A673 (cell line): ENCODE results near the gene SKAP1. TPM values are rescaled to one million over a fixed set of nuclear protein-coding genes. Genes with fewer than 3 reads are reported as not detected.
"Not testable (repeated sequence)": the region's sequence is repeated elsewhere in the genome, so short reads cannot be mapped to it uniquely, and the experiment has no call there.

ENCODE experiments used
- BruUV-seq: library from RNA; stranded (reverse); fragments of 400-500 nt; replicated peaks from 2 replicates; lab custom pipeline; 2021; lab: Mats Ljungman, UMichigan
- CTCF ChIA-PET: fragments of 300-600 bp; sonication (Branson Sonifier 250); formaldehyde crosslinking; loops from one replicate; lab custom pipeline; 2022; ENCODE audit warnings: antibody characterized with exemption; lab: Charles Lee
- POLR2A ChIA-PET: fragments of 300-600 bp; sonication (Branson Sonifier 250); formaldehyde crosslinking; loops from one replicate; lab custom pipeline; 2022; ENCODE audit warnings: antibody characterized with exemption; ENCODE audit not compliant: low non-redundant PET; lab: Charles Lee
- DNase-seq: peaks from one replicate; pipeline ENCODE4 v3.0.0-alpha.2; 2015; ENCODE audit warnings: low spot score
- H3K27ac ChIP-seq: fragments of 200-600 bp; sonication (generic); 2 replicates; pipeline ENCODE4 v1.5.1; 2016; ENCODE audit warnings: mixed run types, low read depth, mild to moderate bottlenecking, mixed read lengths, antibody characterized with exemption, low read length; ENCODE audit not compliant: poor library complexity, severe bottlenecking
- H3K27me3 ChIP-seq: fragments of 200-600 bp; sonication (generic); replicated peaks from 2 replicates; pipeline ENCODE4 v1.6.1; 2017; ENCODE audit warnings: mixed run types, low read depth, mild to moderate bottlenecking, mixed read lengths, antibody characterized with exemption, low read length; ENCODE audit not compliant: insufficient read depth, poor library complexity
- H3K36me3 ChIP-seq: fragments of 200-600 bp; sonication (generic); 2 replicates; pipeline ENCODE4 v1.6.1; 2016; ENCODE audit warnings: mixed run types, mild to moderate bottlenecking, mixed read lengths, antibody characterized with exemption, low read length; ENCODE audit not compliant: insufficient read depth, poor library complexity, severe bottlenecking
- H3K4me1 ChIP-seq: fragments of 200-600 bp; sonication (generic); 2 replicates; pipeline ENCODE4 v1.6.1; 2017; ENCODE audit warnings: mixed run types, mild to moderate bottlenecking, mixed read lengths, antibody characterized with exemption, low read length; ENCODE audit not compliant: insufficient read depth, poor library complexity, severe bottlenecking
- H3K4me3 ChIP-seq: fragments of 200-600 bp; sonication (generic); 2 replicates; pipeline ENCODE4 v1.5.1; 2016; ENCODE audit warnings: low read depth, mixed run types, mild to moderate bottlenecking, mixed read lengths, low read length; ENCODE audit not compliant: poor library complexity, severe bottlenecking
- H3K9me3 ChIP-seq: fragments of 200-600 bp; sonication (generic); 2 replicates; pipeline ENCODE4 v1.6.1; 2016; ENCODE audit warnings: mixed run types, low read depth, mild to moderate bottlenecking, mixed read lengths, antibody characterized with exemption, low read length; ENCODE audit not compliant: poor library complexity, severe bottlenecking
- EZH2 ChIP-seq: fragments of 200-600 bp; sonication (generic); IDR thresholded peaks from 2 replicates; pipeline ENCODE4 v1.6.1; 2017; ENCODE audit warnings: borderline replicate concordance, low read depth, mild to moderate bottlenecking, mixed read lengths, antibody characterized with exemption, low read length; ENCODE audit not compliant: poor library complexity, severe bottlenecking
- intact Hi-C: fragments of 100-400 bp; cut with micrococcal nuclease; formaldehyde crosslinking; loops from one replicate; pipeline ENCODE4 v1.10.0; 2022; ENCODE audit not compliant: unreplicated experiment
- total RNA-seq: library from RNA; stranded (reverse); gene quantifications from 2 replicates; pipeline ENCODE4 v1.2.3, GENCODE V29; 2021
- TF ChIP-seq, protein P1 (sequence below): fragments of 300-800, 200-600 bp; sonication (generic); conservative IDR thresholded peaks from 2 replicates; pipeline ENCODE4 v1.5.1; 2017; ENCODE audit warnings: low read depth, mild to moderate bottlenecking, antibody characterized with exemption, low read length, moderate library complexity, mixed read lengths

The SKAP1 gene
- total RNA-seq, 1 experiment from 2014 or later = not detected

DNA sequence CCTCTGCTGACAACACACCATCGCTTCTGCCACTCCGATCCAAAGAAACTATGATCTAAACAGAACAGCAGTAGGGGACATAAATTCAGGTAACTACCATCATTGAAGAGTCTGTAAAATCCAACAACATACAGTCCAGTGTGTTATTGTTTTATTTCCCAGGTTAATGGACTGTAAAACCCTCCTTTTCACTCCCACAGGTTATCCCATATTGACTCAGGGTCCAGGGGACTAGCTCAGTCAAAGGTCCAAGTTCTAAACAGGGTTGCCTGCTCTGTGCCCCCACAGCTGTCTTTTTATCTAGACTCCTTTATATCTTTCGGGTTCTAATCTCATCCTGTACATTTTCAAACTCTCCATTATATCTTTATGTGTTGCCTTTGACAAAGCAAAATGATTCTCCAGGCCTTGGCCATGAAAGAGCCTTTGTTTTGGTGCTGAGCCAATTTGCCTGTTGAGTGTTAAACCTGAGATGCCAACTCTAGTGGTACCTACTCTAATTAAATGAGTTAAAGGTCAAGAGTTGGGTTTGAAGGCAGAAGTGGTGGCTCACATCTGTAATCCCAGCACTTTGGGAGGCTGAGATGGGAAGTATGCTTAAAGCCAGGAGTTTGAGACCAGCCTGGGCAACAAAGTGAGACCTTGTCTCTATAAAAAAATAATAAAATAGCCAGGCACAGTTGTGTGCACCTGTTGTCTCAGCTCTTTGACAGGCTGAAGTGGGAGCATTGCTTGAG lies 242.0 kb downstream of the SKAP1 start:
- no peak overlapping the region for H3K4me3 ChIP-seq
- H3K9me3 ChIP-seq = no peaks in the 10 kb centered on the region
- intact Hi-C loops = no loop called here
- peaks cover 22% of the 10 kb centered on the region for H3K4me1 ChIP-seq
- no peak for DNase-seq
- ChIA-PET CTCF (no interaction called here), POLR2A (no interaction called here)
- no TSS peak for BruUV-seq
- no peaks in the 10 kb centered on the region for H3K36me3 ChIP-seq
- TF ChIP-seq, protein P1, sequence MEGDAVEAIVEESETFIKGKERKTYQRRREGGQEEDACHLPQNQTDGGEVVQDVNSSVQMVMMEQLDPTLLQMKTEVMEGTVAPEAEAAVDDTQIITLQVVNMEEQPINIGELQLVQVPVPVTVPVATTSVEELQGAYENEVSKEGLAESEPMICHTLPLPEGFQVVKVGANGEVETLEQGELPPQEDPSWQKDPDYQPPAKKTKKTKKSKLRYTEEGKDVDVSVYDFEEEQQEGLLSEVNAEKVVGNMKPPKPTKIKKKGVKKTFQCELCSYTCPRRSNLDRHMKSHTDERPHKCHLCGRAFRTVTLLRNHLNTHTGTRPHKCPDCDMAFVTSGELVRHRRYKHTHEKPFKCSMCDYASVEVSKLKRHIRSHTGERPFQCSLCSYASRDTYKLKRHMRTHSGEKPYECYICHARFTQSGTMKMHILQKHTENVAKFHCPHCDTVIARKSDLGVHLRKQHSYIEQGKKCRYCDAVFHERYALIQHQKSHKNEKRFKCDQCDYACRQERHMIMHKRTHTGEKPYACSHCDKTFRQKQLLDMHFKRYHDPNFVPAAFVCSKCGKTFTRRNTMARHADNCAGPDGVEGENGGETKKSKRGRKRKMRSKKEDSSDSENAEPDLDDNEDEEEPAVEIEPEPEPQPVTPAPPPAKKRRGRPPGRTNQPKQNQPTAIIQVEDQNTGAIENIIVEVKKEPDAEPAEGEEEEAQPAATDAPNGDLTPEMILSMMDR = no peak
- TF ChIP-seq EZH2 = no peak
- no peak overlapping the region for H3K27ac ChIP-seq
- H3K27me3 ChIP-seq = no peaks in the 10 kb centered on the region

DNA sequence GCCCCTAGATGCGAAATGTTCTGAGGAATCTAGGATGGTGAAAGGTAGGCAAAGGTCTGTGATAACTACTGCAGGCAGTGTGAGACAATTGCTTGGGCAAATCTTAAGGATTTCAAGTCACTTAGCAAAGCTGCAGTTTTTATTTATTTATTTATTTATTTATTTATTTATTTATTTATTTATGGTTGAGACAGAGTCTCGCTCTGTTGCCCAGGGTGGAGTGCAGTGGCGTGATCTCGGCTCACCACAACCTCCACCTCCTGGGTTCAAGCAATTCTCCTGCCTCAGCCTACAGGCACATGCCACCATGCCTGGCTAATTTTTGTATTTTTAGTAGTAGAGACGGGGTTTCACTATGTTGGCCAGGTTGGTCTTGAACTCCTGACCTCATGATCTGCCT lies 243.7 kb downstream of the SKAP1 start:
- BruUV-seq, H3K4me1 ChIP-seq, H3K27me3 ChIP-seq, CTCF ChIA-PET, H3K9me3 ChIP-seq, POLR2A ChIA-PET, H3K4me3 ChIP-seq, H3K36me3 ChIP-seq, intact Hi-C loops, H3K27ac ChIP-seq, DNase-seq: not testable (repeated sequence)

DNA sequence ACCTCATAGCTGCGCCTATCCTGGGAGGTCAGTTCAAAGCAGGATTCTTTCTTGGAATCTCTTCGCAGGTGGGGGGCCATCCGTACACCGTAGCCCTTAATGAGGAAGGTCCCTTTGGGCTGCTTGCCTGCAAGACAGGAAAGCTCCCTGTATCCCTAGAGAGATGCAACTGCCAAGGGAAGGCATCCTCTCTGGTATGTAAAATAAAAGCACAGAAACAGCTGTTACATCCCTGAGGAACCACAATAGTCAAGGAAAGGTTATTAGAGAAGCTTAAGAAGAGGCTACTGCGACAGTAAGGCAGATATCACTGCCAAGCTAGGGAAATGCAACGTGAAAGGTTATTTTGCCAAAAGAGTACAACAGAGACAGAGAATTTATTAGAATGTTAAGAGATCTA lies 245.3 kb downstream of the SKAP1 start:
- TF ChIP-seq, protein P1 = no peak
- TF ChIP-seq EZH2 = no peak
- H3K27ac ChIP-seq = no peak overlapping the region
- no peaks in the 10 kb centered on the region for H3K27me3 ChIP-seq
- H3K4me3 ChIP-seq = no peak overlapping the region
- CTCF ChIA-PET = interaction anchor here (0.6 kb wide), 1 partner anchor 88 kb away, joined by 8 read pairs; no protein-coding TSS in a partner anchor
- DNase-seq = peak; percentile 35
- H3K36me3 ChIP-seq = no peaks in the 10 kb centered on the region
- POLR2A ChIA-PET = no interaction called here
- intact Hi-C loops = no loop called here
- no TSS peak for BruUV-seq
- H3K9me3 ChIP-seq = no peaks in the 10 kb centered on the region
- peaks cover under 1% of the 10 kb centered on the region for H3K4me1 ChIP-seq

DNA sequence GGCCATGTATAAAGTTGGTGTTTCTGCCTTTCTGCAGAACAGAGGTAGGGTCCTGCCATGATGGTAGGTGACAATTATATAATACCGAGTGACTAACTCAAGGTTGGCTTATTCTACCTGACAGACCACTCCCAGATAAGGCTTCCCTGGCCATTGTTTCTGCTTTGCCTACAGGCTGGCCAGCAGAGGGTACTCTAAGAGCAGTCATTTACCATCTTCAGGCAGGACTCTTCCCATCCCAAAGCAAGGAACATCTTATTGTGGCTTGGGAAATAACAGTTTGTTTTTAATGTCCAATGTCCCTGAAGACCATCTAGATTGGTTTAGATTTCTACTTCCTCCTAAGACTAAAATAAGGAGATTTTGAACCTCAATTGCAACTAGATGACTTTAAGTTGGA lies 248.4 kb downstream of the SKAP1 start:
- DNase-seq = peak; percentile 65
- TF ChIP-seq EZH2 = no peak
- TF ChIP-seq, protein P1 = peak; percentile 73
- no TSS peak for BruUV-seq
- Histone ChIP-seq H3K9me3 (no peaks in the 10 kb centered on the region), H3K27ac (no peak overlapping the region), H3K36me3 (no peaks in the 10 kb centered on the region), H3K27me3 (no peaks in the 10 kb centered on the region), H3K4me3 (no peak overlapping the region), H3K4me1 (peaks cover 21% of the 10 kb centered on the region)
- ChIA-PET CTCF (no interaction called here), POLR2A (no interaction called here)
- intact Hi-C loops = no loop called here
